GM12878 (cell line): ENCODE measurements around the gene TK2. TPM values are rescaled to one million over a fixed set of nuclear protein-coding genes. Genes with fewer than 3 reads are reported as not detected.
"Not testable (repeated sequence)": the region's sequence is repeated elsewhere in the genome, so short reads cannot be mapped to it uniquely, and the experiment has no call there.

Experiments used
- ATAC-seq: fragments of 200-7000 bp; cut with Tn5 transposase; 3 replicates; pipeline ENCODE4 v1.9.1; 2020; ENCODE audit warnings: mild to moderate bottlenecking, moderate library complexity
- BruUV-seq: library from RNA; stranded (reverse); fragments of 400-500 nt; replicated peaks from 2 replicates; lab custom pipeline; 2021; lab: Mats Ljungman, UMichigan
- CTCF ChIA-PET: fragments of 300-600 bp; sonication (Branson Sonifier 250); formaldehyde crosslinking; extraction: SDS; loops from one replicate; lab custom pipeline; 2021; ENCODE audit warnings: inconsistent platforms; lab: Yijun Ruan, JAX
- POLR2A ChIA-PET: fragments of 350-600 bp; formaldehyde crosslinking; extraction: SDS; loops from one replicate; lab custom pipeline; 2021; ENCODE audit warnings: inconsistent platforms; lab: Charles Lee
- RAD21 ChIA-PET: fragments of 300-600 bp; sonication (Branson Sonifier 250); formaldehyde crosslinking; loops from one replicate; lab custom pipeline; 2023; ENCODE audit warnings: antibody characterized with exemption; ENCODE audit not compliant: unreplicated experiment; lab: Charles Lee
- SMC1A ChIA-PET: fragments of 300-600 bp; sonication (Branson Sonifier 250); formaldehyde crosslinking; loops from one replicate; lab custom pipeline; 2023; ENCODE audit not compliant: unreplicated experiment, uncharacterized antibody; lab: Charles Lee
- DNase-seq: peaks from one replicate; pipeline ENCODE4 v3.0.0-alpha.2; 2011; ENCODE audit warnings: low read depth, low spot score
- FAIRE-seq: peaks from 3 replicates; lab custom pipeline; 2011; peaks lifted over from hg19 to GRCh38; lab: Jason Lieb, UNC
- H2AFZ ChIP-seq: 2 replicates; pipeline ENCODE4 v1.6.0; 2011; ENCODE audit warnings: low read depth, low read length, control low read depth; ENCODE audit not compliant: control insufficient read depth
- H3K27ac ChIP-seq: 2 replicates; pipeline ENCODE4 v1.5.1; 2011; ENCODE audit warnings: control low read depth; ENCODE audit not compliant: control insufficient read depth, insufficient read depth
- H3K27me3 ChIP-seq, 2 experiments: replicated peaks in 1 of 2; 2 replicates each; pipeline versions ENCODE4 v1.6.0 to v1.6.1; 2011; ENCODE audit warnings: low read length in 1 of 2; ENCODE audit not compliant: control insufficient read depth in 2 of 2, insufficient read depth in 2 of 2
- H3K36me3 ChIP-seq, 2 experiments: 2 replicates each; pipeline ENCODE4 v1.5.1; 2011; ENCODE audit warnings: low read length in 1 of 2; ENCODE audit not compliant: control insufficient read depth in 2 of 2, insufficient read depth in 2 of 2
- H3K4me1 ChIP-seq: 2 replicates; pipeline ENCODE4 v1.6.1; 2011; ENCODE audit warnings: mild to moderate bottlenecking, low read length, moderate library complexity, mixed read lengths; ENCODE audit not compliant: control insufficient read depth, insufficient read depth
- H3K4me2 ChIP-seq: 2 replicates; pipeline ENCODE4 v1.6.0; 2011; ENCODE audit warnings: control low read depth; ENCODE audit not compliant: control insufficient read depth, insufficient read depth
- H3K4me3 ChIP-seq: fragments of 200-600 bp; sonication (generic); 2 replicates; pipeline ENCODE4 v1.5.1; 2016
- H3K79me2 ChIP-seq: 2 replicates; pipeline ENCODE4 v1.6.0; 2011; ENCODE audit warnings: low read length; ENCODE audit not compliant: control insufficient read depth, insufficient read depth
- H3K9ac ChIP-seq: 2 replicates; pipeline ENCODE4 v1.8.0; 2011; ENCODE audit warnings: low read length, control low read depth, mixed read lengths; ENCODE audit not compliant: control insufficient read depth, insufficient read depth
- H3K9me3 ChIP-seq: replicated peaks from 3 replicates; pipeline ENCODE4 v1.5.1; 2011; ENCODE audit warnings: mild to moderate bottlenecking, low read length; ENCODE audit not compliant: control insufficient read depth, insufficient read depth
- H4K20me1 ChIP-seq: 2 replicates; pipeline ENCODE4 v1.6.0; 2011; ENCODE audit not compliant: control insufficient read depth, insufficient read depth
- WGBS: methylation state at CpG from one replicate; pipeline ENCODE4 v1.1.6; 2016; ENCODE audit warnings: low lambda C conversion rate; ENCODE audit not compliant: insufficient replicate concordance, insufficient coverage; ENCODE audit errors: missing lambda C conversion rate; 5-methylcytosine and 5-hydroxymethylcytosine counted together
- in situ Hi-C: fragments of 300-500 bp; cut with MboI; formaldehyde crosslinking; loops from 9 replicates; pipeline ENCODE4 v1.14.3; 2018; ENCODE audit warnings: mixed read lengths
- intact Hi-C: fragments of 100-400 bp; cut with micrococcal nuclease; formaldehyde crosslinking; loops from one replicate; pipeline ENCODE4 v1.14.2; 2022; ENCODE audit not compliant: unreplicated experiment
- polyA plus RNA-seq, 11 experiments: library from polyadenylated mRNA; depleted of rRNA in 4 of 11; unstranded in 6 of 11; stranded (reverse) in 5 of 11; fragments of >200 nt; fragmentation: Nextera tagmentation in 4 of 11; fragmentation: Illumina TruSeq in 1 of 11; extraction: Ambion mirVana in 4 of 11; extraction: Trizol in 1 of 11; gene quantifications; 1 replicate in 1 of 11; 2 replicates in 10 of 11; pipeline versions ENCODE4 v1.2.1 to v1.2.3, GENCODE V29; 2011 to 2016; ENCODE audit warnings: inconsistent platforms in 2 of 11, missing spikeins in 2 of 11, low read depth in 1 of 11
- total RNA-seq, 4 experiments: library from RNA; depleted of rRNA in 3 of 4; stranded (reverse); fragments of >200 nt in 3 of 4; fragmentation: Illumina TruSeq in 1 of 4; extraction: Trizol in 1 of 4; gene quantifications; 2 replicates each; pipeline versions ENCODE4 v1.2.1 to v1.2.3, GENCODE V29; 2013 to 2021

Gene TK2
- total and polyA plus RNA-seq, 10 of the 15 experiments (the other 5 are each of a cell fraction or from before 2014, with no cell fraction given), result 1.3 to 12.4 (median 3.0) TPM

- 7% methylated on average over 1 of the region's 2 CpGs for WGBS
- H3K36me3 ChIP-seq, H3K9ac ChIP-seq, FAIRE-seq, H3K79me2 ChIP-seq, RAD21 ChIA-PET, H2AFZ ChIP-seq, ATAC-seq, CTCF ChIA-PET, H3K9me3 ChIP-seq, POLR2A ChIA-PET, BruUV-seq, SMC1A ChIA-PET, H3K4me2 ChIP-seq, intact Hi-C loops, DNase-seq, in situ Hi-C loops, H4K20me1 ChIP-seq, H3K27ac ChIP-seq, H3K4me1 ChIP-seq, H3K4me3 ChIP-seq, H3K27me3 ChIP-seq: not testable (repeated sequence)
Measured at GRCh38 chr16:66497921-66498320, 52.0 kb downstream of the TK2 start.

GRCh38 chr16:66496226-66496625, 53.7 kb downstream of the TK2 start:
- H3K4me3 ChIP-seq, H4K20me1 ChIP-seq, CTCF ChIA-PET, SMC1A ChIA-PET, in situ Hi-C loops, POLR2A ChIA-PET, H3K79me2 ChIP-seq, FAIRE-seq, H3K36me3 ChIP-seq, intact Hi-C loops, ATAC-seq, H2AFZ ChIP-seq, H3K9me3 ChIP-seq, H3K4me1 ChIP-seq, H3K27me3 ChIP-seq, BruUV-seq, H3K4me2 ChIP-seq, DNase-seq, RAD21 ChIA-PET, H3K27ac ChIP-seq, H3K9ac ChIP-seq: not testable (repeated sequence)
- 55% methylated on average over 8 of the region's 10 CpGs for WGBS
